NCI-H2029 treated with DMSO at 0.1 percent for 48 hours (cell line): Measurements from ENCODE around the gene CACNB1.
A peak's percentile ranks its signal among the peaks of the same experiment; 100 is the strongest.
"Not testable (repeated sequence)": the region's sequence is repeated elsewhere in the genome, so short reads cannot be mapped to it uniquely, and the experiment has no call there.

Source experiments
- DNase-seq: peaks from one replicate; lab custom pipeline; 2025; lab: John Stamatoyannopoulos, UW

The CACNB1 gene

GRCh38 chr17:39174920-39175694 lies 22.4 kb downstream of the CACNB1 start:
- peak; percentile 15 for DNase-seq

GRCh38 chr17:39173526-39174274 lies 23.8 kb downstream of the CACNB1 start:
- DNase-seq: no peak

GRCh38 chr17:39173080-39173479 lies 24.4 kb downstream of the CACNB1 start:
- DNase-seq: no peak

- DNase-seq: no peak
Observed at GRCh38 chr17:39171933-39172332, 25.5 kb downstream of the CACNB1 start.

GRCh38 chr17:39170558-39170957 lies 26.9 kb downstream of the CACNB1 start:
- DNase-seq: no peak

GRCh38 chr17:39170109-39170508 lies 27.4 kb downstream of the CACNB1 start:
- no peak for DNase-seq

- no peak for DNase-seq
Observed at GRCh38 chr17:39169518-39169917, 28.0 kb downstream of the CACNB1 start.

GRCh38 chr17:39169101-39169500 lies 28.4 kb downstream of the CACNB1 start:
- DNase-seq: no peak

- DNase-seq: not testable (repeated sequence)
Observed at GRCh38 chr17:39168503-39168902, 29.0 kb downstream of the CACNB1 start.

- no peak for DNase-seq
Observed at GRCh38 chr17:39167476-39167875, 30.0 kb downstream of the CACNB1 start.

- no peak for DNase-seq
Observed at GRCh38 chr17:39166437-39167335, 30.8 kb downstream of the CACNB1 start.

GRCh38 chr17:39165841-39166349 lies 31.6 kb downstream of the CACNB1 start, which contains the start of gene ARL5C:
TSS of gene ARL5C (minus strand) at chr17:39166161. CDS start at chr17:39165760, 401 bp downstream.
- no peak for DNase-seq

- DNase-seq: no peak
Observed at GRCh38 chr17:39165178-39165840, 32.2 kb downstream of the CACNB1 start.

- DNase-seq: peak; percentile 42
Observed at GRCh38 chr17:39164675-39165143, 32.8 kb downstream of the CACNB1 start.

- DNase-seq: no peak
Observed at GRCh38 chr17:39161962-39162361, 35.5 kb downstream of the CACNB1 start.

- DNase-seq: no peak
Observed at GRCh38 chr17:39158623-39159022, 38.8 kb downstream of the CACNB1 start.

- no peak for DNase-seq
Observed at GRCh38 chr17:39156491-39156890, 41.0 kb downstream of the CACNB1 start.

GRCh38 chr17:39155654-39156053 lies 41.8 kb downstream of the CACNB1 start:
- no peak for DNase-seq

GRCh38 chr17:39153599-39154051 lies 43.8 kb downstream of the CACNB1 start:
- DNase-seq: peak; percentile 53

GRCh38 chr17:39151943-39152818 lies 45.3 kb downstream of the CACNB1 start:
- peak; percentile 64 for DNase-seq
